GM18870 (cell line): Measurements from ENCODE around the gene IFI27.
"Not testable (repeated sequence)": the region's sequence is repeated elsewhere in the genome, so short reads cannot be mapped to it uniquely, and the experiment has no call there.

Experiments used
- ATAC-seq: cut with Tn5 transposase; IDR thresholded peaks from one replicate; pipeline ENCODE4 v1.9.1; 2021; ENCODE audit warnings: moderate library complexity; ENCODE audit not compliant: unreplicated experiment

Gene IFI27

DNA sequence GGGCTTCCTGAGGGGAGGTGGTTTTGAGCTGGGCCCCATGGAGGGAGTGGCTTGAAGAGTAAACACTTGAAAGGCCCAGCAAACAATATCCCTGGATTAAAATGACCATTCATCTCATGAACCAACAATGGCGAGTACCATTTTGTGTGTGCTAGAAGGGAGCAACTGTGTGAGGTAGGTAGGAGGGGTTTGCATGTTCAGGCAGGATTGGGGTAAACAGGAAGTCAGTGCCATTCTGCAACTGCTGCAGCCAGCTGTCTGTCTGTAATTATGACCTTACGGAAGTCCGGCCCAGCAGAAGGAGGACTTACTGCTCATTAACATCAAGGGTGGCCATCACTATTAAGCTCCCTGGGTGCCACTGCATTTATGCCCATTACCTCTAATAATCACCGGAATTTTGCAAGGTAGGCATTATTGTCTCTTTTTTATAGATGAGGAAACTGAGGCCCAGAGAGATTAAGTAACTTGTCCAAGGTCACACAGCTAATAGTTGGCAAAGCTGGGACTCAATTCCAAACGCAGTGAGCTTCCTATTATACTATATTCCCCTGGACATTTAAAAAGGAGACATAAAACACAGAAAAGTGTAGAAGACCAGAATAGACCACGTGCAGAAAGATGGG, 35.5 kb downstream of the IFI27 start:
- no peak for ATAC-seq

DNA sequence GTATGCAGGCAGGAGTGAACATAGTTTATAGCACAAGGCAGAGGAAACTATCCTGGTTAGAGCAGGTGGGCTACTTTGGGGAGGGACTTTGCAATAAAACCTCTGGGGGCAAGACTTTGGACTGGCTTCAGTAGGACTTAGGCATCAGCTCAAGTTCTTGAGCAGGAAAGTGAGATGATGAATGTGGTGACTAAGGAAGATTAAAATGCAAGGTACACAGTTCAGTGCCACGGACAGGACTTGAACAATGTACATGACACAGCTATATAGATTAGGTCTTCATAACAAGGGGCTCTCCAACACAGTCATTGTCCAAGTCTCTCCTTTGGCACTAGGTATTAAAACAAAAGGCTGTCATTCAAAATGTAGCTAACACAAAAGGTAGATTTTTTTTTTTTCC, 42.1 kb downstream of the IFI27 start:
- no peak for ATAC-seq

DNA sequence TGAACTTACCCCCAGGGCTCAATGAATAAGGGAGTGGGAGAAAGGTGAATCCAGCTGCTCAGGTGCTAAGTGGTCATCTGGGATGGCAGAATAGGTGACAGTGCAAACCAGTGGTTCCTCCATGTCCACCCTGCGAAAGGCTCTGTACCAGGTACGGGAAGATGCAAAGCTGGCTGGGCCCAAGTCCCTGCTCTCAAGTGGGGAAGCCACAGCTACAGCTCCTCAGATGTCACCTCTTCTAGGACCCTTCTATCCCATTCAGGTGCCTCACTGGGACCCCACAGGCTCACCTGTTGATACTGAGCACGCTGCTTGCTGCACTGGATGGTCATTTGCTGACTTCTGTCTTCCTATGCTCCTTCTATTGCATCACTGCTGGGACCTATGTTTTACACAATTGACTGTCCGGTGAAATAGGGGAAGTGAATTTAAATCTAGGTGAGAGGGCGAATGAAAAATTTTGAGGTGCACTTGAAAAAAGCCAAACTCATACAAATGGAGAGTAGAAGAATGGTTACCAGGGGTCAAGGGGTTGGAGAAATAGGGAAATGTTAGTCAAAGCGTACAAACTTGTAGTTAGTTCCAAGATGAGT, 43.3 kb downstream of the IFI27 start:
- no peak for ATAC-seq

DNA sequence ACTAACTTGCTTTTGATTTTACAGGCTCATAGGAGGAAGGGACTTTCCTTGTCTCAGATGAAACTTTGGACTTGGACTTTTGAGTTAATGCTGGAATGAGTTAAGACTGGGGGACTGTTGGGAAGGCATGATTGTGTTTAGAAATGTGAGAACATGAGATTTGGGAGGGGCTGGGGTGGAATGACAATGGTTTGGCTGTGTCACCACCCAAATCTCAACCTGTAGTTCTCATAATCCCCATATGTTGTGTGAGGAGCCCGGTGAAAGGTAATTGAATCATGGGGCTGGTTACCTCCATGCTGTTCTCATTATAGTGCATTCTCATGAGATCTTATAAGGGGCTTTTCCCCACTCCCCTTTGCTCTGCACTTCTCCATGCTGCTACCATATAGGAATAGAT, 45.6 kb downstream of the IFI27 start:
- not testable (repeated sequence) for ATAC-seq

DNA sequence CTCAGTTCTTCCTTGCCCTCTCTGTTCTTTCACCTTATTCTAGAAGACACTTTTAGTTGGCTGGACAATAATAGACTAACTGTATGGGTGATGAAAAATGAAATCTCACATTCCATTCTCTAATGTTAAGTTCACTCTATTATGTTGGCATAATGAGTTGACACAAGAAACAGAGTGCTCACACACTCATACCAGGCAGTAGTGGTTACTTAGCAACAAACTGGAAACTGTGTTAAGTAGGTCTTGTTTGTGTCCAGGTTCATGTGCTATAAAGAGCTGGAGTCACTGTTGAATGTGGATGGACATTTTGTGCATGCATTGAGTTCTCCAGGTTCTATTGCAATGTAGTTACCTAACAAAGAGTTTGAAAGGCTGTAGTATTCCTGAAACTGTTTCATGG, 46.7 kb downstream of the IFI27 start:
- ATAC-seq, result no peak

DNA sequence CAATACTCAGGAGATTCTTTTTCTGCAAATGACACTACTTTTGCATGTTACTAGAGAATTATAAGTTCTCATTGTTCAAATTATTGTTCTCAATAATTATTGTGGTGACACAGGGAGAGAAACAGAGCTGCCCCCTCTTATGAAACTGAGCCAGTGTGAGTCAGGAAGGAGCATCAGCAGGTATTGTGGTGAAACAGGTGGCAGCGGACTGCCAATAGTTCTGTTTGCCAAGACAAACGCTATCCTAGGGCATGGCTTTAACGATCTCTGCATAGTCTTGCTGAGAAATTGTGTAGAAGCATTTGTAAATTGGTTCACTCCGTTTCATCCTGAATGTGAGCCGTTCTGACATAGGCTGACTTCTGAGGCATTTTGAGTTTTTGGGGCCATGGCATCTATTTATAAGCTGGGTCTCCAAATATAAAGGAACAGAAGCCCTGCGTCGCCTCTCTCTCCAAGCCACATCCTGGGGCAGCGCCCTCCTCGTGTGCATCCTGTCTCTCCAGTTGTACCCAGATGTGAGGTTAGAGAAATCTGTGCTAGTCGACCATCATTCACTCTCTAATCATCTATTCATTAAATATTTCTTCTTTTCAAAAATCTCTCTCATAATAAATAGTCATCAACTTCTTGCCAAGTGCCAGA, 47.8 kb downstream of the IFI27 start:
- ATAC-seq, result no peak

DNA sequence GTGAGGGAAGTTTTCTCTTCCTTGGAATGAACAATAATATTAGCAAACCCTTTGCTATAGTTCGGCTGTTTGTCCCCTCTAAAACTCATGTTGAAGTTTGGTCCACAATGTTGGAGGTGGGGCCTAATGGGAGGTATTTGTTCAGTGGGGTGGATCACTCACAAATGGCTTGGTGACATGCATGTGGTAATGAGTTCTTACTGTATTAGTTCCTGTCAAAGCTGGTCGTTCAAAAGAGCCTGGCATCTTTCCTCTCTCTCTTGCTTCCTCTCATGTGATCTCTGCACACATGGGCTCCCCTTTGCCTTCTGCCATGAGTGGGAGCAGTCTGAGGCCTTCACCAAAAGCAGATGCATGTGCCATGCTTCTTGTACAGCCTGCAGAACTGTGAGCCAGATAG, 50.5 kb downstream of the IFI27 start:
- ATAC-seq, result no peak

DNA sequence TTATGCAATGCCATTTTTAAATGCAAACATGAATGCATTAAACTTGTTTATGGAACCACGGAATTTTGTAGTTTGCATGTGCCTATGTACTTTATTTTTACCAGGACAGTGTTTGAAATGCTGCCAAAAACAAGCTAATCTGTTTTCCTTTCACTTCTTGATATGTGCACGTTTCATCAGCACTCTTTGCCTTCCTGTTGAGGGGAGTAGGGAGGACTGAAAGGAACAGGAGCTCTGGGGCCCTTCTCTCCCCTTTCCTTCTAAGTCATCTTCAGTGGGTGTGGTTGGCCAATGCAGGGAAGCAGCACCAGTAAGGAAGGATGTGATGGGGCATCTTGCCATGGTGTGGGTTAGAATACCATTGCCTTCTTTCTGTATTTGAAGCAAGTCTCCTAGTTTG, 51.4 kb downstream of the IFI27 start:
- ATAC-seq, result no peak

DNA sequence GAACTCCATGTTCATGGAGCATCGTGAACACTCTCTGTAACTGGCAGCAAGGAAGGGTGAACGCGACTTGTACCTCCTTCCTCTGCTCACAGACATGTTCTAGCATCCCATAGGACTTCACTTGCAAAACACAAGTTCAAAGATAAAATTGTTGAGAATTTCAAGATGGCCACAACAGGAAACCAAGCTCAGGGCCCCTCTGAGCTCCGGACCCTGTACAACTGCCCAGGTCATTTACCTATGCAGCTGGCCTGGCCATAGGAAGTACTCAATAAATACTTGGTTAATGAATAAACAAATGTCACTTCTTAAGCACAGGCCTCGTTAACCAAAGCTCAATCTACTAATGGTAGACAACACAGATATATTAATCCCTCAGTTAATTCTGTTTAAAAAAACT, 51.9 kb downstream of the IFI27 start:
- ATAC-seq, result no peak

DNA sequence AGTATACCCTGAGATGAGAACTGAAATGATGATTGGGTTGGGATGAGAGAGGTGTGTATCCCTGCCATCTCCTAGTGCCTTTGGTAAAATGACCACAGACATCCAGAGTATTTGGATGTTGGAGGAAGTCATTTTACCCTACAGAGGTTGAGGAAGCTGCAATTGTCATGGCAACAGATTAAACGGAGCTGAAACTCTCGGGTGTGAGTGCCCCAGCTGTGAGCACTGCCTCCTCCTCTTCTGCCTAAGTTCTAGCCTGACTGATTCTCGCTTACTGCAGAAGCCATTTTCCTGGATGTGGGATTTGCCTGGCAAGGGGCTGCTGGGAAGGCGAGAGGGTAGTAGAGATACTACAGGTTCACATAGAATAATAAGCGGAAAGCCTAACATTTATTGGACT, 53.3 kb downstream of the IFI27 start:
- ATAC-seq, result no peak

DNA sequence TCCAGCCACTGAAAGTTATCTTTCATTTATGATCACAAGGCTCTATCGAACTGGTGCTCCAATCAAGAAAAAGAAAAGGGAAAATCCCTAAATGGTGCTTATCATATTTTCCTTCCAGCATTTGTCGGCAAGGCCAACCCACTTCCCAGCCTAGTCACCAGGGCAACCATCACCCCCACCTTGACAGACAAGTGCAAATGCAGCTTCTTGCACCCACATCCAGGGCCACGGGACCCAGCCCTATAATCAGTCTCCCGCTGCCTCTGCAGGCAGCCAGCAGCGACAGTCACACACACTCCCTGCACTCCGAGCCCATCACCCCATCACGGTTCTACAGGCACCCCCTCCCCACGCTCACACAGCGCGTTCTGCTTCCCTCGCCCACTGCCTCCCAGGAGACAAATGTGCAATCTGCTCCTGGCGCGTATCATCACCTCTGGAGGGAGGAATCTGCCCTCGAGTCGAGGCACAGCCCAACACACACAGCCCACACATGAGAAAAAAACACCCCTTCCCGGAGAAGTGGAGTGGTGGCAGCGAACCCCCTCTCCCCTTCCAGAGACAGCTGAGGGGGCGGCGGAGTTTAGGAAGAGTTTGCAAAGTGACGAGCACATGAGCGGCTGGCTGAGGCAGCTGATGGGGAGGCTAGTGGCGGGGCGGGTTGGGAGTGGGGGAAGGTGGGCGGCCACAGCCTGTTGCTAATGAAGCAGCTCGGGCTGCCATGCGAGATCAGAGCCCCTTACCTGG, 54.3 kb downstream of the IFI27 start:
- no peak for ATAC-seq

DNA sequence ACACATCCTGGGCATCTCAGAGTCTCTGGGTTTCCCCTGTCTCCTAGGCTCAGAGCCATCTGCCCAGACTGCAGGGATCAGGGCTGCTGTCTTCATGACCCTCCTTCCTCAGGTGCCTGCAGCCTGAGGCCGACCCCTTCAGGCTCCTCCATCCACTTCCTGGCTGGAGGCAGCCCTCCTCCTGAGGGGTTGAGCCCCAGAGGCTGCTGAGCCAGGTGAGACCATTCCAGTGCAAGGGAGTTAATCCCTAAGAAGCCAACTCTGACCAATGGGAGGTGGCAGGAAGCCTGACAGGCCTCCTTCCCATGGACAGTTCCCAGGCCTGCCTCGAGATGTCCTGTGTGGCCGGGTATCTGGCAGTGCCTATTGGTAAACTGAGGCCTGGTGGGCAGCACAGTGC, 55.2 kb downstream of the IFI27 start:
- no peak for ATAC-seq
